GM19455 (cell line): ENCODE measurements around the gene IRGC.

ENCODE experiments used
- ATAC-seq: cut with Tn5 transposase; IDR thresholded peaks from one replicate; pipeline ENCODE4 v1.9.1; 2021; ENCODE audit not compliant: unreplicated experiment

Gene IRGC

DNA sequence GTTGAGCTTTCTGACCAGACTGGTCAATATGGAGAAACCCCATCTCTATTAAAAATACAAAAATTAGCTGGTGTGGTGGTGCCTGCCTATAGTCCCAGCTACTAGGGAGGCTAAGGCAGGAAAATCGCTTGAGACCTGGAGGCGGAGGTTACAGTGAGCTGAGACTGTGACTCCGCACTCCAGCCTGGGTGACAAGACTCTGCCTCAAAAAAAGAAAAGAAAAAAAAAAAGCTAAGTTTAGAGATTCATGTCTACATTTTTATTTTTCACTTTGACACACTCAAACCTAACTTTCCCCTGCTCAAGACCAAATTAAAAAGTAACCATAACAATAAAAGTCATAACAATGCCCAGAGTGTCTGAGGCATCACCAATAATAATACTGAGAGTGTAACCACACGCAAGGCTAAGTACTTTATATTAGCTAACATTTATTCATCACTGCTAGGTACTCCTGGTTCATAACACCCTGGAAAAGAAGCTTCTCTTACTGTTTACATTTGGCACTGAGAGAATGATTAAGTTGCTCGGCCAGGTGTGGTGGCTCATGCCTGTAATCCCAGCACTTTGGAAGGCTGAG, 5.7 kb downstream of the IRGC start:
- no peak for ATAC-seq

DNA sequence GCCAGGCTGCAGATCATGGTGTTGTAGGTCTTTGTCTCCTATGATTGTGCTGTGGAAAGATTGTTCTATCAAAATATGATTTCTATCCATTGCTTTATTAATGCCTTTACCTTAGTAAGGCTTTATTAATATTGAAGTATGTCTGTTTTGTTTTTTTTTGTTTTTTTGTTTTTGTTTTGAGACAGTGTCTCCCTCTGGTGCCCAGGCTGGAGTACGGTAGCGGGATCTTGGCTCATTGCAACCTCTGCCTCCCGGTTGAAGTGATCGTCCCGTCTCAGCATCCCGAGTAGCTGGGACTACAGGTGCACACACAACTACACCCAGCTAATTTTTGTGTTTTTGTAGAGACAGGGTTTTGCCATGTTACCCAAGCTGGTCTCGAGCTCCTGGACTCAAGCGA, 7.7 kb downstream of the IRGC start:
- ATAC-seq = no peak

DNA sequence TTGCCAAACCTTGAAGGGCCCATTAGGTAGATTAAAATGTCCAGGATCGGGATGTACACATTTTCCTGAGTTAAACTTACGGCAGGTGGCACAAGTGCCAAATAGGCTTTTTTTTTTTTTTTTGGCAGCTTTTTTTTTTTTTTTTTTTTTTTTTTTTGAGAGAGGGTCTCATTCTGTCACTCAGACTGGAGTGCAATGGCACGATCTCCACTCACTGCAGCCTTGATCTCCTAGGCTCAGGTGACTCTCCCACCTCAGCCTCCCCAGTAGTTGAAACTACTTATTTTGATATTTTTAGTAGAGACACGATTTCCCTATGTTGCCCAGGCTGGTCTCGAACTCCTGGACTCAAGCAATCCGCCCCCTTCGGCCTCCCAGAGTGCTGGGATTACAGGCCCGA, 9.0 kb downstream of the IRGC start:
- ATAC-seq = no peak

DNA sequence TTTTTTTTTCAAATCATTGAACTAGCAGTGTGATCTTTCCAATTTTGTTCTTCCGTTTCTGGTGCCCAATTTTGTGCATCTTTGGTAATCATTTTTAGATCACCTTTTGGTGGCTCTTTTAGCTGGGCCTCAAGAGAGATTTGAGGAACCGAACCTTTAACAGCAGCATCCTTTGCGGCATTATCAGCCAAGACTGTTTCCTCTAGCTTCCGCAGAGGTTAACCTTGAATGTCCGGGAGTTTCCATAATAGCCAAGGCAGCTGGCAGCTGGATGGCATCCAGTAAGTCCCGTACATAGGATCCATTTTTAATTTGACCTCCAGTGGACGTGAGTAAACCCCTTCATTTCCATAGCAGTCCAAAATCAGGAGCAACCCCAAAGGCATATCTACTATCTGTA, 9.6 kb downstream of the IRGC start:
- no peak for ATAC-seq

DNA sequence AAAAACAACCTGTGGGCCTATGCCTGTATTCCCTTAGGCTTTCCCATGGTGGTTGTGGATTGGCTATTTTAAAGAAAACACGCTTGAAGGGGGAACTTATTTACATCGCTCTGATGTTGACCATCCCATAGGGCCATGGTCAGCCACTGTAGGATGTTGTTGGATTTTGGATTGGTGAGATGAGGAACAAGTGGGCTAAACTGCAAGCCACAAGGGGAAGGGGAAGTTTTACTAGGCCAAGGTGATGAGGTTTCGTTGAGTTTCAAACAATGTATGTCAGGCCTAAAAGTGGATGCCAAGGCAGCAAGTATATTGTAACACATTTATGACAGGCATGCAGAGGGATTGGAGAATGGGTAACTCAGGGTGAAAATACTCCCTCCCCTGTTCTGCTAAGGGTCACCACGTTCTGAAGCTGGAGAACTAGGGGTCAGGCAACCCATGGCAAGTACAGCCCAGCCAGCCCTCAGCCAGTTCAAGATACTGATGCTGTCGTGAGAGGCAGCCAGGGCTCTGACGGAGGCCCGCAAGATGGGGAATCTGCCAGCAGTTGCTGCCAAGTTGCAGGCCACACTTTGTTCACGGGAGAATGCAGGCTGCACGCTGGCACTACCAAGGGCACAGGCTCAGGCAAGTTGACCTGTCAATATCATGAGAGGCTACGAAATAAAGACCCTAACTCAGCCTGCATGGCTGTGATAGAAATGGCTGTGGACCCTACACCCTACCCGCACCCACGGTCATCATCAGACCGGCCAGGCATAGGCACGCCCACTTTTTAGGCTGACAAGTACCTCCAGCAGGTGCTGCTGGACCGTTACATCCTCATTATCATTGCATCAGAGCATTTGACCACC, 11.1 kb downstream of the IRGC start:
- no peak for ATAC-seq

DNA sequence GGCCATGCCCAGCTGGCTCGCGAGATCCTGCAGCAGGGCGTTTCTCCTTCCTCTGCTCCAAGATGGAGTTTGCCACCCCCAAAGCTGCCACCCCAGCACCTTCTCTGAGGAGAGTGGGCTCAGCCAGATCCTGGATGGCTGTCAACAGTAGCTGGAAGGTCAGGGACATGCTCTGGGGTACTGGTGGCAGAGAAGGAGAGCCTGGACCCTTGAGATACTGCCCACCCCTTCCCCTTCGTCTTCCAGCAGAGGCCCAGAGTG, 11.6 kb downstream of the IRGC start:
- no peak for ATAC-seq

DNA sequence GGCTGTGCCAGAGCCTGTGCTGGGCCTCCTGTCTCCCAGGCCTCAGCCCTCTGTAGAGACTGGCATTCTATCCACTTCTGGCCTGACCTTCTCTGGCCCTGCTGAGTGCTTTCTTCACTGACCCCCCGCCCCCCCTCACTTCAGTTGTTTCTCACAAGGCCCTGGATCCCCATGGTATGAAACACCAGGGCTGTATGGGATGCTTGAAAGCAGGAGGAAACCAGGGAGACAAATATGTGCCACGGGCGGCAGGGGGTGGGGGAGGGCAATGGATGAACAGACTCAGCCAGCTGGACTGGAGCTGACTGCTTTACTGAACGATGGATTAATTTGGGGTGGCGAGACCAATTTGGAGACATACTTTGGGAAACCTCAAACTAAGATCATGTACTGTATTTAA, 14.0 kb downstream of the IRGC start:
- ATAC-seq = no peak

DNA sequence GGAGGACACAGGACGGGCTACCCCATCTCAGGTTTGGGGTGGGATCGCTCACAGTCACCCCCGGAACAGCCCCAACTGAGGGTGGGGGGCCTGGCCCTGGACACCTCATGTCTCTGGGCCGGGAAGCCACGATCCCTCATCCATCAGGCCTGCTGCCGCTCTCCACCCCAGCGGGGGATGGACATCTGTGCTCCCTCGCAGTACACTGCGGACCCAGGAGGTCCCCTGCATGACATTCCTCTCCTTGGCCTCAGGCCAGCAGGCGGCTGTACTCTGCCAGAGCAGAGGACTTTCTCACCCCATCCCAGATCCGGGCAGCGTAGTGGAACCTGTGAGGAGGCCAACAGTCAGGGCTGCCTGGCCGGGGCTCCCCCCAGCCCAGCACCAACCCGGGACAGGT, 15.5 kb downstream of the IRGC start:
- ATAC-seq = no peak

DNA sequence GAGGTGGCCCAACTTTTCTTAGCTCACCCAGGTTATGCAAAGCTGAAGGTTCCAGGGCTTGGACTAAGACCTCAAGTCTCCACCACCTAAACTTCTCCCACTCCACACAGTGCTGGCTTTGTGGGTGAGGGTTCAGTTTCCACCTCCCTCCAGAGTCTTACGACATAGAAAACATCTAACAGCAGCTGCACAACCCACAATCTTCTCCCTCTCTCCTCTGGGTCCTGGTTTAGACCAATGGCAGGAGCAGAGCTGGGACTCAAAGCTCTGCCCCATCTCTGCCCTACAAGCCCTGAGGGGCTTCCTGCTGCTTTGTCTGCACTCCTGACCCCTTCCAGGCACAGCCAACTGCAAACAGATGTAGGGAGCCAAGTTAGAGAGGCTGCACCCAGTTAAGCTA, 16.0 kb downstream of the IRGC start:
- no peak for ATAC-seq

DNA sequence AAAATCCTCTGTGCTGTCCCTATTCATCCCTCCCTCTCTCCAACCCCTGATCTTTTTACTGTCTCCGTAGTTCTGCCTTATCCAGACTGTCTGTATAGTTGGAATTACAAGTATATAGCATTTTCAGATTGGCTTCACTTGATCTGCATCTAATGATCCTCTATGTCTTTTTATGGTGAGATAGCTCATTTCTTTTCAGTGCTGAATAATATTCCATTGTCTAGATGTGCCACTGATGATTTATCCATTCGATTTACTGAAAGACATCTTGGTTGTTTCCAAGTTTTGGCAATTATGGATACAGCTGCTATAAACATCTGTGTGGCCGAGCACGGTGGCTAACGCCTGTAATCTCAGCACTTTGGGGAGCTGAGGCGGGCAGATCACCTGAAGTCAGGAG, 19.1 kb downstream of the IRGC start:
- no peak for ATAC-seq

DNA sequence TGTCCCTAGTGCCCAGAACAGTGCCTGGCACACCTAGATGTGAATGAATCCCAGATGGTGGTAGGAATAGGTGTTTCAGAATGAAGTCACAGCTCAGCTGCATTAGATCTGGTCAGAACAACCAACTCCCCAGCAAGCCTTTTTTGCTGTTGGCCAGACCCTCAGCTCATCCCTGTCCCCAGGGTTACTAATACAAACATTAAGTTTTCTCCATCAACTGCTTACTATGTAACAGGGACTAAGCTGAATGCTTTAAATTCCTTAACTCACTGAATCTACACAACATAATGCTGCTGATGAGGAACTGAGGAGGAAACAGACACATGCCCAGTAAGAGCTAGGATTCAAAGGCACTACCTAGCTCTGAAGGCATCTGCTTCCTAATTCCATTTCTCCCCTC, 20.1 kb downstream of the IRGC start:
- no peak for ATAC-seq

DNA sequence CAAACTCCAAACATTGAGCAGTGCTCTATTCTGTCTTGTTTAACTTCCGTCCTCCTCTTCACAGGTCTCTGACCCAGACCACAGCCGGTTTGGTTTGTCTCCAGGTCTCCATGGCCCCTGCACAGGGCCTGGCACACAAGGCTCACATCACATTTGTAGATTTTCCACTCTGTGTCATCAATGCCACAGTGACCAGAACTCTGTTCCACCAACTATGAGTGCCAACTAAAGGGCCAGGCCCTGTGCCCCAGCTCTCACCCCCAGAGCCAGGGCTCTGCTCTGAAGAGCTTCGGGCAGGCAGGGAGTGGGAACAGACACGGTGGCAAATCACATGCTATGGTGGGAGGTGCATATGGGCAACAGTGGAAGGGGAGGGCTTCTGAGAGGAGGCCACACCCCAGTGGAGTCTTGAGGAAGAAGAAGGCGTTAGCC, 22.9 kb downstream of the IRGC start:
- ATAC-seq = no peak

DNA sequence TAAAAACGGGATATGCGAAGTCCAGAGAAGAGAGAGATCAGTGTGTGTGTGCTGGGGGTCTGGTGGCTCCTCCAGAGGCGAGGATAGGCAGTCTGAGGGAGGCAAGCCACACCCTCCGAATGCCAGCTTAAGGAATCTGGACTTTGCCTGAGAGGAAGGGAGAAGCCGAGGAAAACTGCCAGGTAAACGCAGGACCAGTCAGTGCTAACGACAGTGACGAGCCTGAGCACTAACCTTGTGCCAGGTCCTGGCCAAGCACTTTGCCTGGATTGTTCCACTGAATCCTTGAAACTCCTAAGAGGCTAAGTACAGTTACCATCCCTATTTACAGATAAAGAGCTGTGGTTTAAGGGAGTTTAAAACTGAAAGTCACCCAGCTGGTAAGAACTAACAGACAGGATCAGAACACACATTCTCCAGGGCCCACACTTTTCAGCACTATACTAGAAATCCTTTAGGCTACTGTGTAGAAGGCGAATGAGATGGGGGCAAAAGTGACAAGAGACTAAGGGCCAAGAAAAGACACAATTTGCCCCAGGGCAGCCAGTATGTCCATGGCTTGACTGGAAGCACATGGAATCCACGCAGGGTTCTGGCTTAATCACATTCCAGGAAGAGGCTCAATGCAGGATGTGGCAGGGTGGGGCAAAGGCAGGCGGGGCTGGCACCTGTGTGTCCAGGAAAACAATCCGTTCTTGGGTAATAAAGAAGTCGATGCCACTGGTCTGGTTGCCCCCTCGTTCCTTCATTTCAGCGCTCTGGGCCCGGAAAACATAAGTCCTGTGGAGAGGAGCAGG, 23.8 kb downstream of the IRGC start:
- no peak for ATAC-seq

DNA sequence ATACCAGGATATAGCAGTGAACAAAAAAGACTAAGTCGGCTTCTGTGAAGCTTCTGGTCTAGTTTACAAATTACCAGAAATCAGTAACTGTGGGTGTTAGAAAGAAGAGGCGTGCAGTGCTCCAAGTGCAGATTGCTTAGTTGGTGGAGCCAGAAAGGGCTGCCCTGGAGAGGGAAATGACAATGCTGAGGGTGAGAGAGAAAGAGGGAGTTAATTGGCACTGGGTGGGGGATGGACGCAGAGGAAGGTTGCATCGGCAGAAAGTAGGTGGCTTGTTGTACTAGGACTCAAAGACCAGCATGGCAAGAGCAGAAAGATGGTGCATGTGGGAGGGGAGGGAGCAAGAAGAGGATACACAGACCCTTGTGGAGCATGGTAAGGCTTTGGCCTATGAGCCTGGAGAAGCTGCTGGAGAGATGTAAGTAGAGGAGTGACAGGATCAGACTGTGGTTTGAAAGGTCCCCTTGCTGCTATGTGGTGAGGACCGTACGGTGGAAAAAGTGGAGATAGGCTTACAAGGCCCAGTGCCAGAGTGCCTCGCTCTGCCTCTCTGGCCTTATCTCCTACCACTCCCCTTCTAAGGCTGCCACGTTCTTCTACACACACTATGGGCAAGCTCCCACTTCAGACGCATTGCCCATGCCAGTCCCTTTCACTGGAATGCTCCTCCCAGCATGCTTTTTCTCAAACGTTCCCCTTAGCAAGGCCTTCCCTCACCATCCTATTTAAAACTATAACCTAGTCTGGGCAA, 25.4 kb downstream of the IRGC start:
- no peak for ATAC-seq

DNA sequence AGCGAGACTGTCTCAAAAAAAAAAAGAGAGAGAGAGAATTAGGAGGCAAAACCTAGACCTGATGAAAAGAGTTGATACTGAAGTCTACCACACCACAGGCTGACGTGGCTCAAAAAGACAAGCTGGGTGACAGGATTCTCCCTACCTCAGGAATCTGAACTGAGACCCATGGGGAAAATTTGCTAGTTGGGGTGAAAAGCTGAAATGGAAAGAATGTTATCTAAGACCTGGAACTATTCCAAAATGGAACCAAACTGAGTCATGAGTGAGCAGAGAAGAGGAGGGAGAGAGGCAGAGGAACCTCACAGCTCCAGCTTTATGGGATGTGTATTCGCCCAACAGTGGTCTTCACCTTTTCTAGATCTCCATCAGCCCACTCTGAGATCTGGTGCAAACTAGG, 27.2 kb downstream of the IRGC start:
- ATAC-seq = no peak

DNA sequence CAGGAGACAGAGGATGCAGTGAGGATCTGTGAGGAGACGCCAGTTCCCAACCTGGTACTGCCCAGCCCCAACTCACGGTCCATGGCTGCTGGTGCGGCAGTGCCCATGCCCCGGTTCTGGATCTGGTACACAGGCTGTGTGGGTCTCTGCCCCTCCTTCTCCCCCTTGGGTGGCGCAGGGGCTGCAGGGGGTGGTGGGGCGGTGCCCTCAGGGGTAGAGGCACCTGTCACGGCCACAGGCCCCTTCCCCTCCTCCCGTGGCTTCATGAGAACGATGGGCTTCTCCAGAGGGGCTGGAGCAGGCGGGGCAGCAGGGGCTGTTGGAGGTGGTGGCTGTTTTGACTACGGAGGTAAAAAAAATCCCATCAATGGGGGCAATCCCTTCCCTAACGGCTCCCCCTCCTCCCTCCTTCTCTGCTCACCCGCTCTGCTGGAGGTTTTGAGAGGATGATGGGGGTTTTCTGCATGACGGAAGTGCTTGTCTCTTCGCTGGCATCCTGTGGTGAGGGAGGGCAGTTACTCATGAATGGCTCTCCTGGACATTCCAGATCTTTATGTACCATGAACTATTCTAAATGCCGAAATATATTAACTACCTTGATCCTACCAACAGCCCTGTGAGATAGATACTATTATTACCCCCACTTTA, 31.8 kb downstream of the IRGC start:
- ATAC-seq = no peak

DNA sequence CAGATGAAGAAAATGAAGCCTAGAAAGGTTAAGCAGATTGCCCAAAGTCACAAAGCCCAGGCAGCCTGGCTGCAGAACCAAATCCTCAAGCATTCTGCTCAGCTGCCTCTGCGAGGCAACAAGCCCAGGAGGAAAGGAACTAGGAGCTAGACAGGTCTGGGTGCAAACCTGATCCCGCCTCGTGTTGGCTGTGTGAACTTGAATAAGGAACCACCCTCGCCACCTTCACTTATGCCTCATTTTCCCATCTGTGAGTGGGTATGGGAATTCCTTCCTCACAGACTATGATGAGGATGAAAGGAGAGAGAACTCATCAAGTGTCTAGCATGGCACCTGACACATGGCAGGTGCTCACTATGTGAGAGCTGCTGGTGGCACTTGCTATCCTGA, 32.3 kb downstream of the IRGC start:
- no peak for ATAC-seq

DNA sequence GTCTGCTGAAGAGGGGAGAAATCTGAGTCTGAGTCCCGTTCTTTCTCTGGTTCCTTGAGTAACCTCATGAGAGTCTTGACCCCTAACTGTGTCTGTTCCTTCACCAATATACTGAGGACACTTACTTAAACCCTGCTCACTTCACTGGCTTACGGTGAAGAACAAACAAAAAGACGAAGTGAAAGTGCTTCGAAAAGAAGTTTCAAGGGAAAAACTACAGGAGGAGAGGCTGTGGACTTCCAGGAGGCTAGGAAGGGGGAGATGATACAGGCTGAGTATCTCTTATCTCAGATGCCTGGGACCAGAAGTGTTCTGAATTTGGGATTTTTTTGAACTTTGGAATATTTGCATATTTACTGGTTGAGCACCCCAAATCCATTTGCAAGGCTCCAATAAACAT, 32.8 kb downstream of the IRGC start:
- ATAC-seq = no peak

DNA sequence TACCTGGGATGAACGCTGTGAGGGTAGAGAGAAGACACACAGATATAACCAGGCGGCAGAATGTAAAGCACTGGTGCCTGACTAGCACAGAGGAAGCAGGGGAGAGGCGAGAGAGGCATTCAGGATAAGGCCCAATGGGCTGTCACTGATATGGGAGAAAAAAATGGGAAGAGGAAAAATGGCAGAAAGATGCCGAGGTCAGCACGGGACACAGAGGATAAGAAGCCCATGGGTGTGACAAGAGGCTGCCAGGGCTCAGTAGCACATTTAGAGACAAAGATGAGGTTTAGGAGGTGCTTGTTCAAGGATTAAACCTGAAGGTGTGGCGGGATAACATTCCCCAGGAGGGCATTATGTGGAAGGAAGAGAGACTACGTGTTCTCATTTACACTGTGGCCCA, 33.3 kb downstream of the IRGC start:
- no peak for ATAC-seq

DNA sequence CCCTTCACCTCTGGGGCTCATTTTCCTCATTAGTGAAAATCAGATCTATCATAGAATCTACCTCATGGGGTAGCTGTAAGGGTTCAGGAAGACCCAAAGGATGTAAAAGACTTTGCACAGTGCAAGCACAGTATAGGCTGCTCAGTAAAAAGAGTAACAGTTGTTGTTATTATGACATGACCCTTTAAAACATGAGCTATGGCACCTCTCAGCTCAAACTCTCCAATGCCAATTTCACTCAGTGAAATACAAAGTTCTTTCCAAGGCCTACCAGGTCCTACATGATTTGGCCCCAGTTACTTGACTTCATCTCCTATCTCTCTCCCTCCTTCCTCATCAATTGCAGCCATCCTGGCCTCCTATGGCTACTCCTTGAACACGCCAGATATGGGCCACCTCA, 34.0 kb downstream of the IRGC start:
- ATAC-seq = no peak
